Measurements from ENCODE around the gene ATAD1. TPM values are rescaled to one million over a fixed set of nuclear protein-coding genes. Genes with fewer than 3 reads are reported as not detected.

Gene ATAD1
- total RNA-seq, 1 donor from 2014 or later = 63.2 TPM

- H3K79me2 ChIP-seq (ENCODE audit: low read depth) = no peaks in the 10 kb centered on the region
- no peaks in the 10 kb centered on the region for H3K4me1 Mint-ChIP-seq
- no peak overlapping the region for H3K4me3 Mint-ChIP-seq
- no peaks in the 10 kb centered on the region for H3K9me3 ChIP-seq (ENCODE audit: low read depth)
- no peaks in the 10 kb centered on the region for H3K36me3 ChIP-seq
- no peak for DNase-seq (ENCODE audit: low spot score)
- H4K20me1 ChIP-seq (ENCODE audit: low read depth) = no peaks in the 10 kb centered on the region
- H3K4me1 ChIP-seq = no peaks in the 10 kb centered on the region
- H2AFZ ChIP-seq (replicated peaks) = no peak overlapping the region
- no peak overlapping the region for H3K27ac Mint-ChIP-seq
- H3F3A ChIP-seq (ENCODE audit: low read depth) = no peaks in the 10 kb centered on the region
- no peak overlapping the region for H3K27ac ChIP-seq
- H3K4me2 ChIP-seq = no peak overlapping the region
- no peak overlapping the region for H3K9ac ChIP-seq
- H3K9me3 Mint-ChIP-seq = no peaks in the 10 kb centered on the region
- no peaks in the 10 kb centered on the region for H3K36me3 Mint-ChIP-seq
- TF ChIP-seq CTCF (IDR thresholded peaks at IDR 0.05) = no peak
- TF ChIP-seq EZH2 (IDR thresholded peaks at IDR 0.05) = no peak
- no peak for TF ChIP-seq EZH2phosphoT487 (IDR thresholded peaks at IDR 0.05)
- no peaks in the 10 kb centered on the region for H3K27me3 Mint-ChIP-seq (ENCODE audit: insufficient read depth, low read depth)
- H3K27me3 ChIP-seq = no peaks in the 10 kb centered on the region
- no peak overlapping the region for H3K4me3 ChIP-seq
These were observed 94.5 kb downstream of the ATAD1 start for GRCh38 chr10:87723500-87723899.

GRCh38 chr10:87722716-87723115, 95.3 kb downstream of the ATAD1 start:
- H3K27ac Mint-ChIP-seq = no peak overlapping the region
- Histone ChIP-seq H3K27me3 (no peaks in the 10 kb centered on the region), H3K4me3 (no peak overlapping the region), H4K20me1 (ENCODE audit: low read depth) (no peaks in the 10 kb centered on the region), H3K27ac (no peak overlapping the region), H3F3A (ENCODE audit: low read depth) (no peaks in the 10 kb centered on the region), H3K9ac (no peak overlapping the region), H3K4me2 (no peak overlapping the region), H3K9me3 (ENCODE audit: low read depth) (no peaks in the 10 kb centered on the region), H3K36me3 (no peaks in the 10 kb centered on the region), H3K4me1 (no peaks in the 10 kb centered on the region), H3K79me2 (ENCODE audit: low read depth) (no peaks in the 10 kb centered on the region), H2AFZ (replicated peaks) (no peak overlapping the region)
- no peak for DNase-seq (ENCODE audit: low spot score)
- no peaks in the 10 kb centered on the region for H3K4me1 Mint-ChIP-seq
- no peaks in the 10 kb centered on the region for H3K27me3 Mint-ChIP-seq (ENCODE audit: insufficient read depth, low read depth)
- H3K4me3 Mint-ChIP-seq = no peak overlapping the region
- no peak for TF ChIP-seq EZH2 (IDR thresholded peaks at IDR 0.05)
- no peaks in the 10 kb centered on the region for H3K36me3 Mint-ChIP-seq
- H3K9me3 Mint-ChIP-seq = no peaks in the 10 kb centered on the region

DNA sequence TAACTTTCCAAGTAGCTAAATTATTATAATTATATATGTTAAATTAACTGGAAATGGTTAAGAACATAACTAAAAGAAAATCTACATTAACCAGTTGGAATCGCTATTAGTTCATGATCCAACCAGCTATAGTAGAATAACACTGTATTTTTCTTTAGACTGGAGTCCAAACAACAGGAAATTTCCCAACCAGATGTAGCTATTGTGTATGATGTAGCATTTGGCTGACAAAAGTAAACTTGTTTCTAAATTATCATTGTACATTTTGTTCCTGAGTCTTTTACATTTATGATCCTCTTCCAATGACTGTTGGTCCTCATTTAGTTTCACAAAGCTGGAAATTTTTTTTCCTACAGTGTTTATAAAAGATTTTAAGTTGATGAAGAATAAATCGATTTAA, 96.2 kb downstream of the ATAD1 start:
- H3K27ac ChIP-seq = no peak overlapping the region
- no peak overlapping the region for H3K4me3 ChIP-seq
- H3K4me1 ChIP-seq = no peaks in the 10 kb centered on the region
- H3K79me2 ChIP-seq (ENCODE audit: low read depth) = no peaks in the 10 kb centered on the region
- no peak overlapping the region for H3K4me2 ChIP-seq
- TF ChIP-seq EZH2phosphoT487 (IDR thresholded peaks at IDR 0.05) (no peak), EZH2 (IDR thresholded peaks at IDR 0.05) (no peak)
- H3K27ac Mint-ChIP-seq = no peak overlapping the region
- H3K9ac ChIP-seq = no peak overlapping the region
- H3K36me3 Mint-ChIP-seq = no peaks in the 10 kb centered on the region
- no peaks in the 10 kb centered on the region for H3F3A ChIP-seq (ENCODE audit: low read depth)
- H4K20me1 ChIP-seq (ENCODE audit: low read depth) = no peaks in the 10 kb centered on the region
- no peaks in the 10 kb centered on the region for H3K9me3 Mint-ChIP-seq
- H2AFZ ChIP-seq (replicated peaks) = no peak overlapping the region
- H3K27me3 ChIP-seq = no peaks in the 10 kb centered on the region
- no peak overlapping the region for H3K4me3 Mint-ChIP-seq
- H3K9me3 ChIP-seq (ENCODE audit: low read depth) = no peaks in the 10 kb centered on the region
- no peaks in the 10 kb centered on the region for H3K36me3 ChIP-seq
- no peaks in the 10 kb centered on the region for H3K27me3 Mint-ChIP-seq (ENCODE audit: insufficient read depth, low read depth)
- H3K4me1 Mint-ChIP-seq = no peaks in the 10 kb centered on the region
- DNase-seq (ENCODE audit: low spot score) = no peak

DNA sequence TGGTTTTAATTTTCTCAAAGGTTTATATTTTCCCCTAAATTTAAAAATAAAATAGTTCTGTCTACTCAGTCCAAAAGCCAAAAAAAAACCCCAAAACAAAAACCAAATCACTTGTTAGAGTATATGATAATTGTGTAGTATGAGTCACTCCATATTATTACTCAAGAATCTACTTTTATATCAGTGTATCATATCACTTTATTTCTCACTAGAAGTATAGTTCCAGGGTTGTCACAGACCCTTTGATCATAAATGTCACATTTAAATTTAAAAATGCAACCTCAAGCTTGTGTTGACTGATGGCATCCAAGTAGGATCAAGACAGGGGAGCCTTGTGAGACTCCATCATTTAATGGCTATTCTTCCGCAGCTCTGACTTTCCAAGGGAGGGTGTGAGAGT, 97.4 kb downstream of the ATAD1 start:
- Histone ChIP-seq H4K20me1 (ENCODE audit: low read depth) (no peaks in the 10 kb centered on the region), H3K27ac (no peak overlapping the region), H3K79me2 (ENCODE audit: low read depth) (no peaks in the 10 kb centered on the region), H3K9ac (no peak overlapping the region), H3K4me1 (no peaks in the 10 kb centered on the region), H3K4me3 (no peak overlapping the region), H3K4me2 (no peak overlapping the region), H2AFZ (replicated peaks) (no peak overlapping the region), H3K36me3 (no peaks in the 10 kb centered on the region), H3F3A (ENCODE audit: low read depth) (no peaks in the 10 kb centered on the region), H3K27me3 (no peaks in the 10 kb centered on the region), H3K9me3 (ENCODE audit: low read depth) (no peaks in the 10 kb centered on the region)
- Mint-ChIP-seq H3K27ac (no peak overlapping the region), H3K36me3 (no peaks in the 10 kb centered on the region), H3K4me3 (no peak overlapping the region), H3K4me1 (no peaks in the 10 kb centered on the region), H3K9me3 (no peaks in the 10 kb centered on the region), H3K27me3 (ENCODE audit: insufficient read depth, low read depth) (no peaks in the 10 kb centered on the region)
- no peak for DNase-seq (ENCODE audit: low spot score)
- TF ChIP-seq EZH2phosphoT487 (IDR thresholded peaks at IDR 0.05) = no peak
- TF ChIP-seq EZH2 (IDR thresholded peaks at IDR 0.05) = no peak
- no peak for TF ChIP-seq CTCF (IDR thresholded peaks at IDR 0.05)
